ENCODE data around the gene SLC2A8.

The SLC2A8 gene

GRCh38 chr9:127368852-127369402, 28.0 kb upstream of the SLC2A8 start:
- TF ChIP-seq, protein P1, sequence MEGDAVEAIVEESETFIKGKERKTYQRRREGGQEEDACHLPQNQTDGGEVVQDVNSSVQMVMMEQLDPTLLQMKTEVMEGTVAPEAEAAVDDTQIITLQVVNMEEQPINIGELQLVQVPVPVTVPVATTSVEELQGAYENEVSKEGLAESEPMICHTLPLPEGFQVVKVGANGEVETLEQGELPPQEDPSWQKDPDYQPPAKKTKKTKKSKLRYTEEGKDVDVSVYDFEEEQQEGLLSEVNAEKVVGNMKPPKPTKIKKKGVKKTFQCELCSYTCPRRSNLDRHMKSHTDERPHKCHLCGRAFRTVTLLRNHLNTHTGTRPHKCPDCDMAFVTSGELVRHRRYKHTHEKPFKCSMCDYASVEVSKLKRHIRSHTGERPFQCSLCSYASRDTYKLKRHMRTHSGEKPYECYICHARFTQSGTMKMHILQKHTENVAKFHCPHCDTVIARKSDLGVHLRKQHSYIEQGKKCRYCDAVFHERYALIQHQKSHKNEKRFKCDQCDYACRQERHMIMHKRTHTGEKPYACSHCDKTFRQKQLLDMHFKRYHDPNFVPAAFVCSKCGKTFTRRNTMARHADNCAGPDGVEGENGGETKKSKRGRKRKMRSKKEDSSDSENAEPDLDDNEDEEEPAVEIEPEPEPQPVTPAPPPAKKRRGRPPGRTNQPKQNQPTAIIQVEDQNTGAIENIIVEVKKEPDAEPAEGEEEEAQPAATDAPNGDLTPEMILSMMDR (IDR thresholded peaks at IDR 0.05): no peak

DNA sequence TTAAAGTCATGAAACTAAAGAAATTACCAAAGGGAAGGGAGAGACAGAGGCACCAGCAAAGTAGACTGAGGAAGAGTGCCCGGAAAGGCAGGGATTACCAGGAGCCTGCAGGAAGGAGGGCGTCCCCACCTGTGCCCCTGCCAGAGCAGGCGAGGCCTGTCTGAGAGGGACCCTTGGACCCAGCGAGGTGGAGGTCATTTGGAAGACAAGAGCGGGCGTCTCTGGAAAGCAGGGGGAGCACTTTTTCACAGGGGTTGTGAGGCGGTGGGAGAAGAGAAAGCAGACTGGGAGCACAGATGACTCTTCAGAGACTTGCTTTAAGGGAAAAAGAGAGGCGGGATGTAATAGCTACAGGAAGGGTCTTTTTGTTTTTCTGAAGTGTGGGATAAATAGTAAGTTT, 27.5 kb upstream of the SLC2A8 start:
- TF ChIP-seq, protein P1 (IDR thresholded peaks at IDR 0.05): no peak

DNA sequence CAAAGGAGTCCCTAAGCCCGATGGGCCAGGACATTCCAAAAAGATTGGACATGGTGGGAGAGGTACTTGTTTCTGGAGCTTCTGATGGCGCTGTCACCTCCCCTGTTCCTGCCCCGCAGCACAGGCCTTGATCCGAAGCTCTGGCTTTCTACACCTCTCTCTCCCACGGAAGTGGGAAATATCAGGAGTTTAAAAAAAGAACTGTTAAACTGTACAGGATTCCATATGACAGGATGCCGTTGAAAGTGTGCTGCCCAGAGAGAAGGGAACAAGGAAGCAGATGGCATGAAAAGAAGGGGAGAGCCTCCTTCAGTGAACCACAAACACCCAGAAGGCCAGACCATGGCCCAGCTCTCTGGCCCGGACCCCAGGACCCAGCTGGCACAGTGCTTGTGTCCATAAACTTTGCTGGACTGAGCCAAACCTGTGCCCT, 26.8 kb upstream of the SLC2A8 start:
- TF ChIP-seq, protein P1 (IDR thresholded peaks at IDR 0.05): no peak

DNA sequence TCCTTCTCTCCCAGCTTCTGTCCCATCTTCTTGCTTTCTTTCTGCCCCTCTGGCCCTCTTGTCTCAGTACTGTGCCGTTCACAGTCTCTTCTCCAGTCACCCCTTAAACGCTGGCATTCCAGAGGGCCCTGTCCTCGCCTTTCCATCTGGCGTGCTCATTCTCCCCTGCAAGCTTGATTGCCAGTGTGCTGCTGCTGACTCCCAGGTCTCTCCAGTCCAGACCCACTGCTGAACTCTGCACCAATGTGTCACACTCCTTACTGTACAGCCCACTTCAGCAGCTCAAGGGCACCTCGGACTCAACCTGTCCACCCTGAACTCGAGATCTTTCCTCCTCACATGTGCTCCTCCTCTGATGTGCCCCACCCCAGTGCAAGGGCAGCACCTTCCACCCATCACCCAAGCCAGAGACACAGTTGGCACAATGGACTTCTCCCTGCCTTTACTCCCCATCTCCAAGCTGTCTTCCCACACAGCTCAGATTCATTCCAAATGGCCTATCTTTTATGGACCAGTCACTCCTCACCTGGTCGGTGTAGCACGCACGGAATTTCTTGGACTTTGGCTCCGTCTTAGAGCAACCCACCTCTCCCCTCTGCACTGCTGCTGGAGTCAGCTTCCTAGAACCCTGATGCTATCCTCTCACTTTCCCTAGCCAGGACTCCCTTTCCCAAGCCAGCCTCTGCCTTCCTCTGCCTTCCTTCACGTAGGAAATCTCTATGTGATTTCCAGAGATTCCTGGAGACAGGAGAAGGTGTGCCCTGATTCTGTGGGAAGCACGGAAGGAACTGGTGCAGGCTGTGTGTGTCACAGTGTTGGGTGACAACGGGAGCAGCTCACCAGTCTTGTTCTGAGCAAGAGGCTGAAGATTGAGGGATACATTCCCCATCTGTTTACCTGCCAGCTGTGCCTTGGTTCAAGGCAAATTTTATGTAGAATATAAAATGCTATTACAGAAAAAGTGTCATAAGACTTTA, 26.0 kb upstream of the SLC2A8 start:
- TF ChIP-seq, protein P1 (IDR thresholded peaks at IDR 0.05): no peak

DNA sequence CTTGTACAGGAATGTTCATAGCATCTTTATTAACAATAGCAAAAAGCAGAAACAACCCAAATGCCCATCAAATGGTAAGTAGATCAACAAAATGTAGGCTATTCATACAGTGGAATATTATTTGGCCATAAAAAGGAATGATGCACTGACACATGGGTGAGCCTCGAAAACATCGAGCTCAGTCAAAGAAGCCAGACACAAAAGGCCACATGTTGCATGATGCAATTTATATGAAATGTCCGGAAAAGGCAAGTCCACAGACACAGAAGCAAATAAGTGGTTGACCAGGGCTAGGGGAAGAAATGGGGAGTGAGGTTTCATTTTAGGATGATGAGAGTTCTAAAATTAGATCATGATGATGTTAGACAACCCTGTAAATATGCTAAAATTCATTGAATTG, 16.5 kb upstream of the SLC2A8 start:
- TF ChIP-seq, protein P1 (IDR thresholded peaks at IDR 0.05): no peak

GRCh38 chr9:127382541-127382940, 14.4 kb upstream of the SLC2A8 start:
- TF ChIP-seq, protein P1 (IDR thresholded peaks at IDR 0.05): no peak

DNA sequence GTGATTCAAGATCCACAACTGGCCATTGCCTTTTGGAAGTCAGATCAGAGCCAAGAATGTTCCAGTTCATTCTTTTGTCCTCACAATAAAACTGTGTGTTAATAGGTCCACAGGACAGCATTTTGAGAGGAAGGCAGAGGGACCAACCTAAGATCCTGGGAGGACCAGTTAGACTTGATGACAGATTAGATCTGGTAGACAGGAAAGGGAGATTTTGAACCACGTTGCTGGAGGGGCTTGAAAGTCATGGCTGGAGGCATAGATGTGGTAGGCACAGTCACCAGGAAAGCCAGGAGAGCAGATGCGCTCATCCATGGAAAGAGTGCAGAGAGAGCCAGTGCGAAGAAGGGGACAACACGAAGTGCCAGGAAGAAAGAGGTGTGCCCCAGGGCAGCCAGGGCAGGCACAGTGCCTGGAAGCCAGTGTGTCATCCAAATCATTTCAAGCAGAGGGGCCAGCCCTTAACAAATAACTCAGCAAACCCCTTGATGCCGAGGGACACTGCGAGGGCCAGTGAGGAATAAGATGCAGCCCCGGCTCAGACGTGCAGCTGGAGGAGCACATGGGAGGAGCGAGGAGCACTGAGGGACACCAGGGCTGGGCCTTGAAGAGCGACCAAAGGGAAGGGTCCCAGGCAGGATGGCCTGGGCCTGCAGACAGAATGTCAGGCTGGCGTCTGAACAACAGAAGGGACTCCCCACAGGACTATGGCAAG, 12.8 kb upstream of the SLC2A8 start:
- TF ChIP-seq, protein P1 (IDR thresholded peaks at IDR 0.05): no peak

Measured in LNCAP (cell line).